HEK293T (cell line): ENCODE measurements around the gene LYRM2.
"Not testable (repeated sequence)": the region's sequence is repeated elsewhere in the genome, so short reads cannot be mapped to it uniquely, and the experiment has no call there.

ENCODE experiments used
- CTCF ChIA-PET: fragments of 350-600 bp; formaldehyde crosslinking; extraction: SDS; loops from one replicate; lab custom pipeline; 2021; ENCODE audit warnings: antibody characterized with exemption, inconsistent platforms; lab: Yijun Ruan, JAX
- POLR2A ChIA-PET: fragments of 350-600 bp; formaldehyde crosslinking; extraction: SDS; loops from one replicate; lab custom pipeline; 2020; ENCODE audit warnings: antibody characterized with exemption, inconsistent platforms; lab: Yijun Ruan, JAX
- DNase-seq: peaks from one replicate; pipeline ENCODE4 v3.0.0; 2012; ENCODE audit warnings: mixed read lengths; ENCODE audit errors: extremely low spot score
- ARNT ChIP-seq: fragments of 450-650 bp; IDR thresholded peaks from 2 replicates; pipeline ENCODE4 v1.6.1; 2017; ENCODE audit warnings: mild to moderate bottlenecking
- BHLHE40 ChIP-seq: fragments of 450-650 bp; IDR thresholded peaks from 2 replicates; pipeline ENCODE4 v1.6.1; 2016; ENCODE audit warnings: mild to moderate bottlenecking, moderate library complexity, borderline replicate concordance
- CTBP1 ChIP-seq: fragments of 450-650 bp; IDR thresholded peaks from 2 replicates; pipeline ENCODE4 v1.6.1; 2016; ENCODE audit warnings: borderline replicate concordance
- ELF4 ChIP-seq: fragments of 450-650 bp; IDR thresholded peaks from 2 replicates; pipeline ENCODE4 v1.6.1; 2017; ENCODE audit warnings: antibody characterized with exemption
- FOXA1 ChIP-seq: fragments of 450-650 bp; IDR thresholded peaks from 2 replicates; pipeline ENCODE4 v1.6.1; 2016; ENCODE audit warnings: mild to moderate bottlenecking
- FOXK2 ChIP-seq: fragments of 450-650 bp; IDR thresholded peaks from 2 replicates; pipeline ENCODE4 v1.6.1; 2016; ENCODE audit warnings: mild to moderate bottlenecking
- FOXM1 ChIP-seq: fragments of 450-650 bp; IDR thresholded peaks from 2 replicates; pipeline ENCODE4 v1.6.1; 2017; ENCODE audit warnings: mild to moderate bottlenecking, borderline replicate concordance
- HDGF ChIP-seq: fragments of 450-650 bp; IDR thresholded peaks from 2 replicates; pipeline ENCODE4 v1.6.1; 2017; ENCODE audit warnings: antibody characterized with exemption, borderline replicate concordance
- L3MBTL2 ChIP-seq: fragments of 450-650 bp; conservative IDR thresholded peaks from 2 replicates; pipeline ENCODE4 v1.6.1; 2016; ENCODE audit warnings: mild to moderate bottlenecking
- LEF1 ChIP-seq: fragments of 450-650 bp; IDR thresholded peaks from 2 replicates; pipeline ENCODE4 v1.6.1; 2017; ENCODE audit warnings: mild to moderate bottlenecking, borderline replicate concordance
- NFRKB ChIP-seq: fragments of 450-650 bp; IDR thresholded peaks from 2 replicates; pipeline ENCODE4 v1.6.1; 2016; ENCODE audit warnings: mild to moderate bottlenecking, moderate library complexity
- SP1 ChIP-seq: fragments of 450-650 bp; IDR thresholded peaks from 2 replicates; pipeline ENCODE4 v1.6.1; 2017
- SUZ12 ChIP-seq: fragments of 450-650 bp; IDR thresholded peaks from 2 replicates; pipeline ENCODE4 v1.6.1; 2016; ENCODE audit warnings: mild to moderate bottlenecking
- TARDBP ChIP-seq: fragments of 450-650 bp; IDR thresholded peaks from 2 replicates; pipeline ENCODE4 v1.6.1; 2016
- ZNF384 ChIP-seq: fragments of 450-650 bp; IDR thresholded peaks from 2 replicates; pipeline ENCODE4 v1.6.1; 2016
- TF ChIP-seq, protein P1 (sequence below): fragments of 450-650 bp; IDR thresholded peaks from 2 replicates; pipeline ENCODE4 v1.6.1; 2016

Gene LYRM2

DNA sequence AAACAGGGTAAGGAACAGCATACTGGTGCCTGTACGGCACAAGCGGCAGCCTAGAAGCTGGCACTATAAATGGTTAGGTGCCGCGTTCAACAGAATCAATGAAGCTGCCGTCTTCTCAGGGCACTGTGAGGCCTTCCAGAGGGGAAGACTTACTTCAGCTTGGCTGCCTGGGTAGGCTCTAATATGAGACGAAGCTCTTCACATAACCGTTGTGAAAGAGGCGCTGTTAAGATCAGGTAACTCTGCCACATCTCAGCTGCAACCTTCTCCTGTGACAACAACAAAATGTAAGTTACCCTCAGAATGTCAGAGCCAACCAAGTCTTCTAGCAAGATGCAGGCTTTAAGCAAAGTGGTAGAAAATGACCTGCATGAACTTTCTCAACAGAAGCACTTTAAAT lies 12.0 kb upstream of the LYRM2 start:
- POLR2A ChIA-PET: interaction anchor here (1.8 kb wide), 1 partner anchor 12 kb away, joined by 7 read pairs; the partner anchor contains the start of gene LYRM2
- TF ChIP-seq LEF1: no peak
- no peak for TF ChIP-seq BHLHE40
- no peak for TF ChIP-seq FOXM1
- TF ChIP-seq FOXK2: no peak
- no peak for TF ChIP-seq ELF4
- TF ChIP-seq L3MBTL2: no peak
- no peak for TF ChIP-seq TARDBP
- TF ChIP-seq ARNT: no peak
- no peak for TF ChIP-seq SUZ12
- no peak for TF ChIP-seq FOXA1
- TF ChIP-seq NFRKB: no peak
- no peak for TF ChIP-seq HDGF
- TF ChIP-seq SP1: no peak
- TF ChIP-seq, protein P1, sequence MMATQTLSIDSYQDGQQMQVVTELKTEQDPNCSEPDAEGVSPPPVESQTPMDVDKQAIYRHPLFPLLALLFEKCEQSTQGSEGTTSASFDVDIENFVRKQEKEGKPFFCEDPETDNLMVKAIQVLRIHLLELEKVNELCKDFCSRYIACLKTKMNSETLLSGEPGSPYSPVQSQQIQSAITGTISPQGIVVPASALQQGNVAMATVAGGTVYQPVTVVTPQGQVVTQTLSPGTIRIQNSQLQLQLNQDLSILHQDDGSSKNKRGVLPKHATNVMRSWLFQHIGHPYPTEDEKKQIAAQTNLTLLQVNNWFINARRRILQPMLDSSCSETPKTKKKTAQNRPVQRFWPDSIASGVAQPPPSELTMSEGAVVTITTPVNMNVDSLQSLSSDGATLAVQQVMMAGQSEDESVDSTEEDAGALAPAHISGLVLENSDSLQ: no peak
- TF ChIP-seq CTBP1: no peak
- no peak for TF ChIP-seq ZNF384
- CTCF ChIA-PET: no interaction called here
- DNase-seq: no peak

DNA sequence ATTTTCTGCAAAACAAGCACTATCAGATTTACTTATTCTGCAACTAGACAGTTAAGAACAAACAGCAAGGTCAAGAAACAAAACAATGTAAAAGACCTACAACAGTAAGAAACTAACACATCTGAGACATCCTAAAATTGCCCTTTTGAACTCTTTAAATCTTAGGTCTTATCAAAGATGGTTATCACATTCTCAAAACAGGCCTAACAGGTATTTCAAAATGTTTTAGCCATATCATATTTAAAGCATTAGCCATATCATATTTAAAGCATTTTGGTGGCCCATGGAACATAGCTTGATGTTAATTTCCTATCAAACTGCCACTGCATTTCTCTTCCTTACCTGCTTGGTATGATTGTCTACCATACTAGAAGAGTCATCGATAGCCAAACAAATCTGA lies 11.1 kb upstream of the LYRM2 start:
- no peak for TF ChIP-seq BHLHE40
- DNase-seq: no peak
- ChIA-PET CTCF (no interaction called here), POLR2A (interaction anchor here (1.8 kb wide), 1 partner anchor 11 kb away, joined by 7 read pairs; the partner anchor contains the start of gene LYRM2)

DNA sequence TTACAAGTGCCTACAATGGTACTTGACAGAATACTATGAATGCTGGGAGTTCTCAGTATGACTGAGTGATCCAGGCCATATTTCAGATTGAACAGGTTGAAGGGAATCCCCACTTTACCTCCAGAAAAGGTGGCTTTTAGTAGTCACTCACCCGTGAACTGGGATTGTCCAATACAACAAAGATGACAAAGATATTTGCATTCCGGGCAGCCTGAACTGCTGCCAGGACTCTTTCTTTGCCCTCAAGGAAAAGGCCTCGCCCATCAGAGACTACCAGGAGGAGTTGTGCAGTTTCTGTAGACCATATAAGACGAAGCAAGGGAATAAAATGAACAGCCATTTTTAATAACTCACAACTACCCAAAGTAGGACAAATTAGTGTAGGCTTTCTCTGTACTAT lies 6.3 kb upstream of the LYRM2 start:
- no peak for DNase-seq
- TF ChIP-seq CTBP1 (no peak), ARNT (no peak), ELF4 (no peak), FOXA1 (no peak), TARDBP (no peak), FOXM1 (no peak), LEF1 (no peak), FOXK2 (no peak), SP1 (no peak), SUZ12 (no peak)
- TF ChIP-seq, protein P1: no peak
- ChIA-PET POLR2A (no interaction called here), CTCF (interaction anchor here (0.5 kb wide), 1 partner anchor 81 kb away, joined by 4 read pairs; no protein-coding TSS in a partner anchor)

DNA sequence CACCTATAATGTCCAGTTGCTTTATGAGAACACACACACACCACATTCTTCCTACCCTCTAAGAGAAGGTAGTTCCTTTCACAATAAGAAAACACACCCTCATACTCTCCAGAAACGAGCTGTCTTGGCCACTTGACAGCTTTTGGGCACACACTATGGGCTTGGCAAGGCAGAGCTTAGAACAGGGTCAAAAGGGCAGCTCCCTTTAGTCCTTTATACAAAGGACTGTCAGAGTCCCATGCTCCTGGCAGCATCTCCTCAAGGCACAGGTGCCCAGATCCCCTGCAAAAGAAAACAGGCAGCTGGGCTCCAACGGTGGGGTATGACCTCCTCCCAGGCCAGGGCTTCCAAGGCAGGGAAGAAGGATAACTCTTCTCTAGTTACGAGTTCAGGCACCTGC lies 4.9 kb upstream of the LYRM2 start:
- ChIA-PET POLR2A (no interaction called here), CTCF (no interaction called here)
- TF ChIP-seq LEF1 (no peak), SUZ12 (no peak), NFRKB (no peak)
- TF ChIP-seq, protein P1: no peak
- DNase-seq: no peak

DNA sequence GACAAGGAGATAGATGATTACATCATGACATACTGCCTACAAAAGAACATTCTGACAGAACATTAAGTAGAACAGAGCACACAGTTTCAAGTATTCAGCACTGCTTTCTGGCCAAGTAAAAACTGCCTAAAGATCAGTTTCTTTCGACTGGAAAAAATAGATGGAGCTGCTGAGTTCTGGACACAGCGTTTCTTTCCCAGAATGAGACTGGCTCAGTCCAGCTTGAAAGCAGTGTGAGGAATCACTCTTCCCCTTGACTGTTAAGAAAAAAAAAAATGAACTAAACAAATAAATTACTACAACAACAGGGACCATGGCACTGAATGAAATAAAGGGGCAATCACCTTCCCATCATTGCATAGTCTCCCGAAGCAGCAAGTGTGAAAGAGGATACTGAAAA lies 4.4 kb upstream of the LYRM2 start:
- TF ChIP-seq SP1 (no peak), HDGF (no peak), FOXK2 (no peak)
- ChIA-PET CTCF (no interaction called here), POLR2A (no interaction called here)
- no peak for DNase-seq

DNA sequence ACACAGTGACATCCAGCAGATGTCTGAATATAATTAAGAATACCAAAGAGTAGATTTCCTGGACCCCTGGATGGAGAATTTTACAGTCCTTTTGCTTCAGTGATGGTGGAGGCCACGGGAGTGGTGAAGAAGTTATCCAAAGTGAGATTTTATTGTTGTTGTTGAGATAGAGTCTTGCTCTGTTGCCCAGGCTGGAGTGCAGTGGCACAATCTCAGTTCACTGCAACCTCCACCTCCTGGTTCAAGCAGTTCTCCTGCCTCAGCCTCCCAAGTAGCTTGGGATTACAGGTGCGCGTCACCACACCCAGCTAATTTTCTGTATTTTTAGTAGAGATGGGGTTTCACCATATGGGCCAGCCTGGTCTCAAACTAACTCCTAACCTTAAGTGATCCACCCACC lies 3.0 kb upstream of the LYRM2 start:
- POLR2A ChIA-PET: interaction anchor here (1.0 kb wide), 1 partner anchor 10 kb away, joined by 3 read pairs; no protein-coding TSS in a partner anchor
- CTCF ChIA-PET, DNase-seq: not testable (repeated sequence)

DNA sequence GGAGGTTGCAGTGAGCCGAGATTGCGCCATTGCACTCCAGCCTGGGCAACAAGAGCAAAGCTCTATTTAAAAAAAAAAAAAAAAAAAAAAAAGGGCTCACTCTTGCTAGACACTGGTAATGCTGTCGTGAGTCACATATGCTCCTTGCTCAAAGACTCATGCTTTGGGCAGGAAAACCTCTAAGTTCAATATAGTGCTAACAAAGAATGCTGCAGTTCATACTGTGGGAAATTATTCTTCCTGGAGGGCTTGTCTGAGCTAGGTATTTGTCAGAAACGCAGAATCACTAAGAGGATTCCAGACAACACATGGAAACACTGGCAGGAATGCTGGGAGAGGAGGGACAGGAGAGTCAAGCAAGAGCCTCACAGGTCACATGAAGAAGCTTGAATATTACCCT lies 2.3 kb upstream of the LYRM2 start:
- no peak for DNase-seq
- ChIA-PET POLR2A (interaction anchor here (0.7 to 1.0 kb wide), 2 partner anchors 11 to 191 kb away, joined by 3 read pairs; no protein-coding TSS in a partner anchor), CTCF (interaction anchor here (0.6 kb wide), 1 partner anchor 14 kb away, joined by 6 read pairs; no protein-coding TSS in a partner anchor)
- no peak for TF ChIP-seq SP1
- TF ChIP-seq NFRKB: no peak
- TF ChIP-seq ELF4: no peak
- no peak for TF ChIP-seq FOXA1
- no peak for TF ChIP-seq ZNF384
- TF ChIP-seq TARDBP: no peak
- TF ChIP-seq ARNT: no peak
- no peak for TF ChIP-seq CTBP1
- no peak for TF ChIP-seq LEF1
- TF ChIP-seq, protein P1: no peak
- TF ChIP-seq HDGF: no peak
- TF ChIP-seq FOXK2: no peak
- no peak for TF ChIP-seq FOXM1
- TF ChIP-seq SUZ12: no peak
- TF ChIP-seq BHLHE40: no peak
- TF ChIP-seq L3MBTL2: no peak
